Measurements from ENCODE around the gene SPOCD1. TPM values are rescaled to one million over a fixed set of nuclear protein-coding genes. Genes with fewer than 3 reads are reported as not detected.

The SPOCD1 gene
- total RNA-seq, 1 donor from 2014 or later, result not detected

DNA sequence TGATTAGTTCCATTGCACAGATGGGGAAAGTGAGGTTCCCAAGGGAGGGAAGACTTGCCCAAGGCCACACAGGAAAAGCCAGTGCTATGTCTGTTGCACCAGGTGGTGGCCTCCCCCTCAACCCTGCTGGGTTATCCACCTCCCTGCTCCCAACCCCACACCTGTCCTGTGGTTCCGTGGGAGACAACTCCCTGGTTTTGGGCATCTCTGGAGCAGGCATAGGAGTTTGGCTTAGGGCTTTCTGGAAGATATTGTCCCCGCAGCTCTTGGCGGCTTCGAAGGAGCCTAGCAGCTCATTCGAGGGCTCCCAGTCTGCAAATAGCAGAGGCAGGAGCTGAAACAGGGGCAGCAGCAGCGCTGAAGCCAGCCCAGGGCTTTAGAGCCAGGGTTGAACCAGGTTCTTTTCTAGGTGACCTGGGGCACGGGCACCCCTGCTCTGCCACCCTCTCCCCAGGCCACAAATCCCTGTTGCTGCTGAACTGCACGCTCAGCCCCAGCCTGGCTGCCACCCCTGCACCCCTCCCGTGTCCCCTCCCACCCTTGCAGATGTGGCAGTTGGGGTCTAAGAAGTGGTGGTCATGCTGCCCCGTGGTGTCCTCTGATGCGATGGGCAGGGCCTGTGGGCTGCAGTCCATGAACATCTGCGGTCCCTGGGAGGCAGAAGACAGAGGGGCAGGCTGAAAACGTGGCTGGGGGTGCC, 22.1 kb downstream of the SPOCD1 start:
- intact Hi-C loops (cut with micrococcal nuclease), result no loop called here
- H3K36me3 Mint-ChIP-seq (ENCODE audit: low read depth), result no peaks in the 10 kb centered on the region
- H3K27me3 Mint-ChIP-seq (ENCODE audit: insufficient read depth), result peaks cover 9% of the 10 kb centered on the region
- no peak overlapping the region for H3K27ac Mint-ChIP-seq
- no peak overlapping the region for H3K4me3 Mint-ChIP-seq
- H3K4me1 Mint-ChIP-seq (ENCODE audit: low read depth), result peaks cover 5% of the 10 kb centered on the region
- DNase-seq (ENCODE audit: low spot score), result no peak
- no peaks in the 10 kb centered on the region for H3K9me3 Mint-ChIP-seq

DNA sequence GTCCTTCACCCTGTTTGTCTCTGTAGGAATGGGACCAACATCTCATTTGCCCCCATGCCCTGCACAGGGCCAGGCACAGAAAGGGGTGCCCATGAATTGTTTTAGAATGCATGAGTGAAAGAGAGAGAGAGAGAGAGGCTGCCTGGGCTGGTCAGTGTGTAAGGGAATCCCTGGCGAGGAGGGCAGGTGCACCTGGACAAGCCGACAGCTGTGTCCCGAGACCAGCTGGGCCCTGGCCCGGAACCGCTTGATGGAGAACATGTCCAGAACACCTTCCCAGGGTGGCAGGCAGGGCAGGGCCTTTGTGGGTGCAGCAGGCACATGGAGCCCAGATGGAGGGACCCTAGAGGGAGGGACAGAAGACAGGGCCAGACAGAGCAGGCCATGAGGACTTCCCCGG, 22.7 kb downstream of the SPOCD1 start:
- no peaks in the 10 kb centered on the region for H3K9me3 Mint-ChIP-seq
- DNase-seq (ENCODE audit: low spot score), result no peak
- intact Hi-C loops (cut with micrococcal nuclease), result no loop called here
- no peaks in the 10 kb centered on the region for H3K36me3 Mint-ChIP-seq (ENCODE audit: low read depth)
- peaks cover 8% of the 10 kb centered on the region for H3K27me3 Mint-ChIP-seq (ENCODE audit: insufficient read depth)
- peaks cover 9% of the 10 kb centered on the region for H3K4me1 Mint-ChIP-seq (ENCODE audit: low read depth)
- H3K27ac Mint-ChIP-seq, result no peak overlapping the region
- H3K4me3 Mint-ChIP-seq, result no peak overlapping the region

DNA sequence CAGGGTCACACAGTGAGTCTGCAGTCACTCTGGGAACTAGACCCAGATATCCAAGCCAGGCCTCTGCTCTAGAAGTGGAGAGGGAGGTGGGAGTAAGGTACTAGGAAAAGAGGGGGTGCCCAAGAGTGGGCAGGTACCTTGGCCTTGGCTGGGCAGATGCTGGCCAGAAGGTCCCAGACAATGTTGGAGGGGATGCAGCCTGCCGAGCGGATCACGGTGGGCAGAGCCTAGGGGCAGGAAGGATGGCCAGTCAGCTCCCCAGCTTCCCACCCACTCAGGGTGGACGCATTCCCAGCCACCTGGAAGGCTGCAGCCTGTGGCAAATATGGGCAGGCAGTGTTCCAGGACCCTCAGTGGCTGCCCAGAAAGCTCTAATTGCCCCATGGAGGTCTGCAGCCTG, 23.3 kb downstream of the SPOCD1 start:
- no peaks in the 10 kb centered on the region for H3K36me3 Mint-ChIP-seq (ENCODE audit: low read depth)
- intact Hi-C loops (cut with micrococcal nuclease), result no loop called here
- no peak overlapping the region for H3K4me3 Mint-ChIP-seq
- peaks cover 6% of the 10 kb centered on the region for H3K27me3 Mint-ChIP-seq (ENCODE audit: insufficient read depth)
- DNase-seq (ENCODE audit: low spot score), result no peak
- no peak overlapping the region for H3K27ac Mint-ChIP-seq
- H3K9me3 Mint-ChIP-seq, result no peaks in the 10 kb centered on the region
- H3K4me1 Mint-ChIP-seq (ENCODE audit: low read depth), result peaks cover 14% of the 10 kb centered on the region

DNA sequence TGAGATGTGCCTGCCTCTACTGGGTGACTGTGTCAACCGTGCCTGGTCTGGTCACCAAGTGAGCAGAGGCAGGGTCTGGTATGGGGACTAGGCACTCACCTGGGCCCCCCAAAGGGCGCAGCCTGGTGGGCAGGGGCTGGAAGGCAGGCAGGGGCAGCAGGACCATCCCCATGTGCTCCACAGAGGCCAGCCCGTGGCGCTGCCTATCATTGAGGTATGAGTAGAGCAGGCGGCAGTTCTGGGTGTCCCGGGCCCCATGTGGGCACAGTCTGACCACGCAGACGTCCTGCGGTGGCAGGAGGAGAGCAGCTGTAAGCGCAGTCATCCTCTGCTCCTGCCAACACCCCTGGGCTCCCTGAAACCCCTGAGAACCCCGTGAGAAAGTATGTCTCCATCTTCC, 23.7 kb downstream of the SPOCD1 start:
- Mint-ChIP-seq H3K36me3 (ENCODE audit: low read depth) (no peaks in the 10 kb centered on the region), H3K4me3 (no peak overlapping the region), H3K27ac (no peak overlapping the region), H3K27me3 (ENCODE audit: insufficient read depth) (peaks cover 6% of the 10 kb centered on the region), H3K9me3 (no peaks in the 10 kb centered on the region), H3K4me1 (ENCODE audit: low read depth) (peaks cover 16% of the 10 kb centered on the region)
- no peak for DNase-seq (ENCODE audit: low spot score)
- intact Hi-C loops (cut with micrococcal nuclease), result no loop called here

DNA sequence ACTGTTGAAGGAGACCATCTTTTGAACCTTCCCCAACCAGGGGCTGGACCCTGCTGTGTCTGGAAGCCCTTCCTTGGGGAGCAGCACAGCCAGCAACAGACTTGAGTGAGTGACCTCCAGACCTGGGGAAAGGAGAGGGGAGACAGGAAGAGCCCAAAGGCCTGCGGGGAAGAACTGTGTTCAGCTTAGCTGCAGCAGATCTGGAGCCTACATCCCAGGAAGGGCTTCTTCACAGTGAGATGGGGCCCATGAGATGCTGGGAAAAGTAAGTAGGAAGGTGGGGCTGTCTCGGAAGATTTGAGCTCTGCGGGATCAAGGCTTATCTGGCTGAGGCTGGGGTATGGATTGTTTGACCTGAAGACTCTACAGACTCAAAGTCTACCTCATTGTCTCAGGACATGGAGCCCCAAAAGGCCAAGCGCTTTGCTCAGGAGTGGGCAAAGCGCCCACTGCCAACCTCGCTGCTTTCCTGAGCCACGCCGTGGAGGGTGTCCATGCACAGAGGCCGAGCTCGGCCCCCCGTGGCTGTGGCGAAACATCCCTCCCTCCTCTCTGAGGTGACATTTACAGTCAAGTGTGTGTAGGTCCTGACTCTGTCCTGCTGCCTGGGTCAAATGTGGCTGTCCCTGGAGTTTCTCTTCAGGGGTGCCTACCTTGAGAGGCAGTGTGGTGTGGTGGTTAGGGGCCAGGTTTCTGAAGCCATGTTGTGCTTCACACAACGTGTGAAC, 24.5 kb downstream of the SPOCD1 start:
- Mint-ChIP-seq H3K4me1 (ENCODE audit: low read depth) (peaks cover 16% of the 10 kb centered on the region), H3K4me3 (no peak overlapping the region), H3K27me3 (ENCODE audit: insufficient read depth) (peaks cover 6% of the 10 kb centered on the region), H3K27ac (no peak overlapping the region), H3K9me3 (no peaks in the 10 kb centered on the region), H3K36me3 (ENCODE audit: low read depth) (no peaks in the 10 kb centered on the region)
- DNase-seq (ENCODE audit: low spot score), result no peak
- intact Hi-C loops (cut with micrococcal nuclease), result no loop called here

DNA sequence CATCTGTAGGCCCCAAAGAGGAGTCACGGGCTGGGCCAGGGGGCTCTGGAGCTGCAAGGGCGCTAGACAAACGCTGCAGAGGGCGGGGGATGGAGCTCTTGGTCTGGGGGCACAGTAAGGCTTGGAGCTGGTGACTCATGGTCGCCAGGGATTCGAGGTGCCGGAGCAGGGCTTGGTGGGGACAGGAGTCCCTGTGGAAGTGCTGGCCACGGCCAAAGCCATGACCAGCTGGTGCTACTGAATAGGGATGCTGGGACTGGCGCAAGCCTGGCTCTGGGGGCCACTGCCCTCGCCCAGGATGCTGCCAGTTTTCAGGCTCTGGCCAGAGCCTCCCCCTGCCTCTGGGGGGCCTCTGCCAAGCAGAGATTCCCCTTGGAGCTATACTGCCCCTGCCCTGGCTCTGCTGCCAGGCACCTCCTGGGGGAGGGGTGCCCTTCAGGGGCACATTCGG, 25.2 kb downstream of the SPOCD1 start:
- Mint-ChIP-seq H3K27me3 (ENCODE audit: insufficient read depth) (peaks cover 6% of the 10 kb centered on the region), H3K4me1 (ENCODE audit: low read depth) (peaks cover 16% of the 10 kb centered on the region), H3K9me3 (no peaks in the 10 kb centered on the region), H3K27ac (no peak overlapping the region), H3K36me3 (ENCODE audit: low read depth) (no peaks in the 10 kb centered on the region), H3K4me3 (no peak overlapping the region)
- no peak for DNase-seq (ENCODE audit: low spot score)
- intact Hi-C loops (cut with micrococcal nuclease), result no loop called here

DNA sequence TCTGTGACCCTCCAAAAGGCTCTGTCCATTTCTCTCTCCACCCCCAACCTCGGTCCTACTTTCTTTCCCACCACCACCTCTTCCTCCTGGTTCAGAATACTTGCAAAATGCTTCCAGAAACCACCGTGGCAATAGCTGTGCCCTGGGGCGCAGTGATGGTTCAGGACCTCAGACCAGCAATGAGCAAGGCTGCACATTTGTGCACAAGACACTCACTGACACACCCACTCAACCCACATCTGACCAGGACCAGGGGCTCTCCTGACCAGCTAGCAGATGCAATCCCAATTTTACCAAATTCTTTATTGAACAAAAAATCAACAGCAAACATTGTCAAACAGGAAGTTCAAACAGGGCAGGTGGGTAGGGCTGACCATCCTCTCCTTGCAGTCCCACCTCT, 25.7 kb downstream of the SPOCD1 start:
- Mint-ChIP-seq H3K4me3 (peak overlapping the region; percentile 34), H3K36me3 (ENCODE audit: low read depth) (no peaks in the 10 kb centered on the region), H3K27ac (no peak overlapping the region), H3K27me3 (ENCODE audit: insufficient read depth) (peaks cover 6% of the 10 kb centered on the region), H3K9me3 (no peaks in the 10 kb centered on the region), H3K4me1 (ENCODE audit: low read depth) (peaks cover 16% of the 10 kb centered on the region)
- no peak for DNase-seq (ENCODE audit: low spot score)
- intact Hi-C loops (cut with micrococcal nuclease), result no loop called here

DNA sequence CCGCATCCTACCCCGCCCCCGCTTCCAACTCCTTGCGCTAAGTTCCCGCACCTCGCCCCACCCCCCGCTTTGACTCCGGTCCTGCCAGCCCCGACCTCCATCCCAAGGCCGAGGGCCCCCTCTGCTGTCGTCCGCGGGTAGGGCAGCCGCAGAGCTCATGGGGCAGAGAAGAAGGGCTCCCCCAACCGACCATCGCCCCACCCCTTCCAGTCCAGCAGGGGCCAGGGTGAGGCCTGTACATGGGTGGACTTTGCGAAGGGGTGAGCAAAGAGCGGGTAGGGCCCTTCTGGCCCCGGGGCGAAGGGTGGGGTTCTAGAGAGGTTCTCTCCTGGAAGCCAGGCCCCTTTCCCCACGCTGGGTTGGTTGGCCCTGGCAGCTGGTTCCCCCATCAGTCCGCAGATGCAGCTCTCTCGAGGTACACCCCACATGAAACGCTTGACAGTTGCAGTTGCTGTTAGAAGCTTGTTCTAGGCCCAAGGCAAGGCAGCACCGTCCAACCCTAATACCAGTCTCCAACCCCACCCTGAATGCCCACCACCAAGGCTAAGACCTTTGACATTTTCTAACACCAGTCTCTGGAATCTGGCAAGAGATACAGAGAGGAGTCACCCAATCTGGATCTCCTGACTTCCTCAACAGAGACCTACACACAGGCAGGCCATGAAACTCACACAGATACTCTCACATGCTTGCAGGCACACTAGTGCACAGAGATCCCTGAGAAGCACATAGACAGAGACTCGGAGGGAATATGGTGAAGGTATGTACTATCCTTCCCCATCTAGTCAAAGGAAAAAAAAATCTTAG, 26.4 kb downstream of the SPOCD1 start:
- Mint-ChIP-seq H3K4me3 (peak overlapping the region; percentile 89), H3K4me1 (ENCODE audit: low read depth) (peaks cover 16% of the 10 kb centered on the region), H3K9me3 (no peaks in the 10 kb centered on the region), H3K27me3 (ENCODE audit: insufficient read depth) (peaks cover 4% of the 10 kb centered on the region), H3K27ac (no peak overlapping the region), H3K36me3 (ENCODE audit: low read depth) (no peaks in the 10 kb centered on the region)
- peak; percentile 91 for DNase-seq (ENCODE audit: low spot score)
- intact Hi-C loops (cut with micrococcal nuclease), result loop anchor here (1.0 to 10.0 kb wide), 11 partner anchors 27 to 725 kb away; partner anchors contain the start of genes COL16A1, PUM1, SNRNP40 and TMEM39B

DNA sequence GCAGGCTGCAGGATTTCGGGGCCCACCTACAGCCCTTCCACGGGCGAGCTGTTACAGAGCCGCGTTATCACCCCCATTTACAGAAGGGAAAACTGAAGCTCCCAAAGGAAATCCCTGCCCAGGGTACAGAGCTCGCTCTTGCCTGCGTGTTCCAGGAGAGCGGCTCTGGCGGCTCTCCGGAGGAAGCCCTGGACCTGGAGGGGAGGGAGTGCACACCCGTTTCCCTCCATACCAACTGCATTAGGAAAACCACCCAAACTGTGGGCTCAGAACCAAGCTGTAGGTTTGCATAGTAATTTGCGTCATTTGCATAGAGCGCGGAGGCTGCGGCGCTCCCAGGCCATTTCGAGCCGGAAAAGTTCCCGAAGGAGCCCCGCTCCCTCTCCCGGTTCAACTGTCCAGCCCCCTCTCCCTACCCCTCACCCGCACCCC, 27.0 kb downstream of the SPOCD1 start:
- Mint-ChIP-seq H3K9me3 (no peaks in the 10 kb centered on the region), H3K4me3 (peak overlapping the region; percentile 89), H3K27me3 (ENCODE audit: insufficient read depth) (peaks cover 4% of the 10 kb centered on the region), H3K36me3 (ENCODE audit: low read depth) (no peaks in the 10 kb centered on the region), H3K4me1 (ENCODE audit: low read depth) (peaks cover 16% of the 10 kb centered on the region), H3K27ac (no peak overlapping the region)
- intact Hi-C loops (cut with micrococcal nuclease), result loop anchor here (1.0 to 10.0 kb wide), 13 partner anchors 27 to 724 kb away; partner anchors contain the start of genes COL16A1, PUM1, SNRNP40 and TMEM39B
- peak; percentile 19 for DNase-seq (ENCODE audit: low spot score)

DNA sequence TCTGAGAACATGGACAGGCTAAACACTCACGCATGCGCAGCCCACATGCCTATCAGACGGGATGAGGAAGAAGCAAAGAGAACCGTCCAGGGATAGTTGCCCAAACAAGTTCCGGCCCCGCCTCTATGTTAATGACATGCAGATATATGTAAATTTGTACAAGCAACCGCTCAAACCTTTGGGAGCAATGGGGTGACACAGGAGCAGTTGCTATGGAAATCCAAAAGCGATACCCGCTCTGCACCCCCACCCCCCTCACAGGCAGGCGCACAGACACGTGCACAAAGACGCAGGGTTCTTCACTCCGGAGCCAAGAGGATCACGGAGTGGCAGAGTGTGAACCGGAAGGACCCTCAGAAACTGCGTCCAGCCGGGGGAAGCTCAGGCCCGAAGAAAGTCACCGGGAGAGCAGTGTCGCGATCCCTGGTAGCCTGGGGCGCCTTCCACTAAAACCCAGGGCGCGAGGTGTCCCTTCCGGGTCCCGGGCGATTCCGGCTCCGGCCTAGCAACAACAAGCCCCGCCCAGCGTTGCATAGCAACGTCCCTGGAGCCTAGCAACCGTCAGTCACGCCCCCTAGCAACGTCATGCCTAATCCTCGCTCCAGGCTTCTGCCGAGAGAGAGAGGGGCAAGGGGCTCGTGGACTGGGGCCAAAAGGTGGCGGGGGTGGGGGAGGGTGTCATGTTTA, 27.5 kb downstream of the SPOCD1 start:
- no peaks in the 10 kb centered on the region for H3K9me3 Mint-ChIP-seq

DNA sequence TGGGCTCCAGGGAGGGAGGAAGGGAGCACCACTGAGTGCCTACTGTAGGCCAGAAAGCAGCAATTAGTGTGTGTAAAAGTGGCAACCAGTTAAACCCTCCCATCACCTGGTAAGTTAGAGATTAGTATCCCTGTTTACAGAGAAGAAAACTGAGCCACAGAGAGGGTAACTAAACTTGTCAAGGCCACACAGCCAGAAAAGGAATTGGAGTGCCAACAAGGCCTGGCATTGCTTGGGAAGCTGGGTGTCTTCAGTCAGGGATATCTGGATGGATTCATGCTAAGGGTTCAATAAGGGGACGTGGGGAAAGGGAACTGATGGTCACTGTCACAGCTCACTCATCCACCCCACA, 28.1 kb downstream of the SPOCD1 start:
- H3K27ac Mint-ChIP-seq, result peak overlapping the region; percentile 95
- no peak for DNase-seq (ENCODE audit: low spot score)
- no peaks in the 10 kb centered on the region for H3K36me3 Mint-ChIP-seq (ENCODE audit: low read depth)
- intact Hi-C loops (cut with micrococcal nuclease), result loop anchor here (1.0 to 10.0 kb wide), 8 partner anchors 73 to 723 kb away; partner anchors contain the start of genes COL16A1, PUM1, SNRNP40 and TMEM39B
- H3K9me3 Mint-ChIP-seq, result no peaks in the 10 kb centered on the region
- H3K4me3 Mint-ChIP-seq, result peak overlapping the region; percentile 89
- H3K4me1 Mint-ChIP-seq (ENCODE audit: low read depth), result peaks cover 16% of the 10 kb centered on the region
- peaks cover 4% of the 10 kb centered on the region for H3K27me3 Mint-ChIP-seq (ENCODE audit: insufficient read depth)

More for the DNA sequence above, 27.5 kb downstream of the SPOCD1 start:
- Mint-ChIP-seq H3K4me1 (ENCODE audit: low read depth) (peaks cover 16% of the 10 kb centered on the region), H3K27me3 (ENCODE audit: insufficient read depth) (peaks cover 4% of the 10 kb centered on the region), H3K27ac (peak overlapping the region; percentile 95), H3K36me3 (ENCODE audit: low read depth) (no peaks in the 10 kb centered on the region), H3K4me3 (peak overlapping the region; percentile 89)
- peak; percentile 91 for DNase-seq (ENCODE audit: low spot score)
- intact Hi-C loops (cut with micrococcal nuclease), result loop anchor here (1.0 to 10.0 kb wide), 8 partner anchors 73 to 723 kb away; partner anchors contain the start of genes COL16A1, PUM1, SNRNP40 and TMEM39B

DNA sequence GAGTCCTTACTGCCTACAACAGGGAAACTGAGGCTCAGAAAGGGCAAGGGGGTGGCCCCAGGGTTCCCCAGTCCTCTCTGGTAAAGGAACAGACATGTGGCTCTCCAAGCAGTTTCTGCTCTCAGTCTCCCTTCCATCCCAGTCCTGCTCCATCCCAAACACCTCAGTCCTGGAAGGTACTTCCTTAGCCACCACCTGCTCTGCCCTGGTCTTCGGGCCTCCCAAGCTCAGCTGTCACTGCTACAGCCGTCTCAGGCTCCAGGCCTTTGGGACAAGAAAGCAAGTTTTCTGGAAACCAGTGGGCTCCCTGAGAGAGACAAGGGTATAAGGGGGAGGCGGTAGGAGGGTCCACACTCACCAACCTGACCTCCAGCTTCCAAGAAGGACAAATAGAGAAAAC, 28.6 kb downstream of the SPOCD1 start:
- no peak for DNase-seq (ENCODE audit: low spot score)
- peaks cover 6% of the 10 kb centered on the region for H3K27me3 Mint-ChIP-seq (ENCODE audit: insufficient read depth)
- H3K4me3 Mint-ChIP-seq, result peak overlapping the region; percentile 89
- no peaks in the 10 kb centered on the region for H3K9me3 Mint-ChIP-seq
- H3K27ac Mint-ChIP-seq, result no peak overlapping the region
- H3K36me3 Mint-ChIP-seq (ENCODE audit: low read depth), result no peaks in the 10 kb centered on the region
- intact Hi-C loops (cut with micrococcal nuclease), result loop anchor here (10.0 kb wide), 1 partner anchor 722 kb away; the partner anchor contains the start of gene PUM1
- peaks cover 16% of the 10 kb centered on the region for H3K4me1 Mint-ChIP-seq (ENCODE audit: low read depth)

All from activated T-helper 1 cell treated with anti-CD3 and anti-CD28 coated beads, Interleukin-12 subunit alpha, Interleukin-12 subunit beta, Interleukin-2, Interleukin-4 antibody, amounts not matched to agents 30 ng/mL and 10 ng/mL and 1 ng/mL, durations not matched to agents 14 hours and 24 hours and 36 hours (primary cell).